ENCODE data around the gene UTF1. TPM values are rescaled to one million over a fixed set of nuclear protein-coding genes. Genes with fewer than 3 reads are reported as not detected.

The UTF1 gene
- total and polyA plus RNA-seq, 9 of the 15 experiments (the other 6 are each of a cell fraction or from before 2014, with no cell fraction given) = 0.35 to 0.46 TPM; not detected in 7

DNA sequence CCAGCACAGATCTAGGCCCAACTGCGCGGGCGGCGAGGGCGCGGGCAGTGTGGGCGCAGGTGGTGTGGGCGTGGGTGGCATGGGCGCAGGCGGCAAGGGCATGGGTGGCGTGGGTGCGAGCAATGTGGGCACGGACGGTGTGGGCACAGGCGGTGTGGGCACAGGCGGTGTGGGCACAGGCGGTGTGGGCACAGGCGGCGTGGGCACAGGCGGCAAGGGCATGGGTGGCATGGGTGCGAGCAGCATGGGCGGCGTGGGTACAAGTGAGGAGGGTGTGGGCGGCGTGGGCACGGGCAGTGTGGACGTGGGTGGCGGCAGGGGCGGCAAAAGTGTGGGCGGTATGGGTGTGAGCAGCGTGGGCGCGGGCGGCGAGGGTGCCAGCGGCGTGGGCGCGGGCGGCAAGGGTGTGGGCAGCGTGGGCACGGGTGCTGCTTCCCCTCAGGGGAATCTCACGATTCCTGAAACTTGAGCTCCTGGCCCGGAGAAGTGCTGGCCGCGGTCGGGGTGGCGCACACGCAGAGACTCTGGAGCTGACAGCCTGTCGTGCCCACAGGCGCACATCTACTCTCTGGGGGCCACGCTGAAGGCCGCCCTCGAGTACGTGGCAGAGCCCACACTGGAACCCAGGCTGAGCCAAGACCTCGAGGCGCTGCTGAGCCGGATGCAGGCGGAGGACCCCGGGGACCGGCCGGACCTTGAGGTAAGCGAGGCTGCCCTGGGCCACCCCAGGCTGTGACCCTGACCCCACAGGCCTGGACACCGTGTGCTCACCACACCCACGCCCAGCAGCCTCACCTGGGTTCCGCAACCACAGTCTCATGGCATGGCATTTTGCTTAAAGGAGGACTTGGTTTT, 47.0 kb upstream of the UTF1 start:
- Histone ChIP-seq H3K4me2 (ENCODE audit: insufficient read depth, low read length) (no peak overlapping the region), H3K9me3 (replicated peaks; ENCODE audit: control insufficient read depth, insufficient read depth, low read depth, low read length) (no peaks in the 10 kb centered on the region; the same call in 1 of the 2 replicates), H2AFZ (ENCODE audit: low read depth, low read length) (no peak overlapping the region), H3K4me3 (no peak overlapping the region), H4K20me1 (replicated peaks; ENCODE audit: control insufficient read depth, insufficient read depth, low read length) (no peaks in the 10 kb centered on the region), H3K27ac (ENCODE audit: extremely low read depth, low read depth, low read length) (no peak overlapping the region), H3K79me2 (ENCODE audit: control insufficient read depth, insufficient read depth, low read length) (no peaks in the 10 kb centered on the region), H3K9me1 (ENCODE audit: control insufficient read depth, insufficient read depth, low read length) (no peaks in the 10 kb centered on the region), H3K27me3 (ENCODE audit: control insufficient read depth in 2 of 2, insufficient read depth in 2 of 2, low read length in 2 of 2) (peaks cover 2 to 58% of the 10 kb centered on the region in 2 experiments; a peak in 4 of 5 replicates), H3K36me3 (ENCODE audit: control insufficient read depth, insufficient read depth, low read length) (no peaks in the 10 kb centered on the region), H3K4me1 (replicated peaks in 1 of 2; ENCODE audit: control insufficient read depth in 2 of 2, insufficient read depth in 2 of 2, low read length in 2 of 2) (peaks cover 0 to 19% of the 10 kb centered on the region in 2 experiments; a peak in 2 of 5 replicates), H3K9ac (ENCODE audit: insufficient read depth in 1 of 2, low read depth in 2 of 2, low read length in 2 of 2) (no peak overlapping the region)
- ChIA-PET CTCF (ENCODE audit: low intra/inter-chr PET ratio) (no interaction called here), POLR2A (interaction anchor here (0.6 to 0.7 kb wide), 2 partner anchors 10 to 263 kb away, joined by 3 to 4 read pairs; no protein-coding TSS in a partner anchor)
- ATAC-seq (no peak), DNase-seq (ENCODE audit: extremely low read depth in 1 of 4, low spot score in 3 of 4) (no peak), FAIRE-seq (no peak)
- intact Hi-C loops (cut with micrococcal nuclease) (no loop called here), in situ Hi-C loops (cut with MboI) (no loop called here)
- 15% methylated on average over 27 of the region's 66 CpGs for WGBS (ENCODE audit: insufficient coverage, low coverage, missing lambda C conversion rate)
- peak; percentile 97 for TF ChIP-seq HNRNPL (IDR thresholded peaks at IDR 0.05; ENCODE audit: low read depth, low read length)
- peak; percentile 41; the same call in 1 of the 2 replicates for TF ChIP-seq EGR1 (conservative IDR thresholded peaks at IDR 0.05)
- TF ChIP-seq ZSCAN29 (IDR thresholded peaks at IDR 0.05) = no peak
- no peak for TF ChIP-seq ZZZ3 (IDR thresholded peaks at IDR 0.05)
- TF ChIP-seq, protein P1, sequence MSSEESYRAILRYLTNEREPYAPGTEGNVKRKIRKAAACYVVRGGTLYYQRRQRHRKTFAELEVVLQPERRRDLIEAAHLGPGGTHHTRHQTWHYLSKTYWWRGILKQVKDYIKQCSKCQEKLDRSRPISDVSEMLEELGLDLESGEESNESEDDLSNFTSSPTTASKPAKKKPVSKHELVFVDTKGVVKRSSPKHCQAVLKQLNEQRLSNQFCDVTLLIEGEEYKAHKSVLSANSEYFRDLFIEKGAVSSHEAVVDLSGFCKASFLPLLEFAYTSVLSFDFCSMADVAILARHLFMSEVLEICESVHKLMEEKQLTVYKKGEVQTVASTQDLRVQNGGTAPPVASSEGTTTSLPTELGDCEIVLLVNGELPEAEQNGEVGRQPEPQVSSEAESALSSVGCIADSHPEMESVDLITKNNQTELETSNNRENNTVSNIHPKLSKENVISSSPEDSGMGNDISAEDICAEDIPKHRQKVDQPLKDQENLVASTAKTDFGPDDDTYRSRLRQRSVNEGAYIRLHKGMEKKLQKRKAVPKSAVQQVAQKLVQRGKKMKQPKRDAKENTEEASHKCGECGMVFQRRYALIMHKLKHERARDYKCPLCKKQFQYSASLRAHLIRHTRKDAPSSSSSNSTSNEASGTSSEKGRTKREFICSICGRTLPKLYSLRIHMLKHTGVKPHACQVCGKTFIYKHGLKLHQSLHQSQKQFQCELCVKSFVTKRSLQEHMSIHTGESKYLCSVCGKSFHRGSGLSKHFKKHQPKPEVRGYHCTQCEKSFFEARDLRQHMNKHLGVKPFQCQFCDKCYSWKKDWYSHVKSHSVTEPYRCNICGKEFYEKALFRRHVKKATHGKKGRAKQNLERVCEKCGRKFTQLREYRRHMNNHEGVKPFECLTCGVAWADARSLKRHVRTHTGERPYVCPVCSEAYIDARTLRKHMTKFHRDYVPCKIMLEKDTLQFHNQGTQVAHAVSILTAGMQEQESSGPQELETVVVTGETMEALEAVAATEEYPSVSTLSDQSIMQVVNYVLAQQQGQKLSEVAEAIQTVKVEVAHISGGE (CRISPR knock-in tag; IDR thresholded peaks at IDR 0.05) = no peak
- TF ChIP-seq MTA1 (IDR thresholded peaks at IDR 0.05; ENCODE audit: borderline replicate concordance) = no peak
- TF ChIP-seq CEBPB (tag; IDR thresholded peaks at IDR 0.05) = no peak
- TF ChIP-seq RBM22 (IDR thresholded peaks at IDR 0.05; ENCODE audit: low read depth, low read length, poor library complexity, severe bottlenecking) = no peak
- no peak for TF ChIP-seq FUS (optimal IDR thresholded peaks at IDR 0.05; ENCODE audit: low read depth, low read length)
- no TSS peak for BruUV-seq (replicated peaks)

All from K562 (cell line).